HG03442 (cell line): ENCODE data around the gene IFT122.
"Not testable (repeated sequence)": the region's sequence is repeated elsewhere in the genome, so short reads cannot be mapped to it uniquely, and the experiment has no call there.

Experiments
- ATAC-seq: cut with Tn5 transposase; IDR thresholded peaks from one replicate; pipeline ENCODE4 v1.9.1; 2021; ENCODE audit warnings: mild to moderate bottlenecking, moderate library complexity; ENCODE audit not compliant: unreplicated experiment

IFT122 gene

DNA sequence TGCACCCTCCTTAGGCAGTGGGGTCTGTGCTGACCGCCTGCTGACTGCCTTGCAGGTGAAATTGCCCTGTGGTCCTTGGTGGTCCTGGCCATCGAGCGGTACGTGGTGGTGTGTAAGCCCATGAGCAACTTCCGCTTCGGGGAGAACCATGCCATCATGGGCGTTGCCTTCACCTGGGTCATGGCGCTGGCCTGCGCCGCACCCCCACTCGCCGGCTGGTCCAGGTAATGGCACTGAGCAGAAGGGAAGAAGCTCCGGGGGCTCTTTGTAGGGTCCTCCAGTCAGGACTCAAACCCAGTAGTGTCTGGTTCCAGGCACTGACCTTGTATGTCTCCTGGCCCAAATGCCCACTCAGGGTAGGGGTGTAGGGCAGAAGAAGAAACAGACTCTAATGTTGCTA, 90.8 kb downstream of the IFT122 start:
- ATAC-seq: no peak

DNA sequence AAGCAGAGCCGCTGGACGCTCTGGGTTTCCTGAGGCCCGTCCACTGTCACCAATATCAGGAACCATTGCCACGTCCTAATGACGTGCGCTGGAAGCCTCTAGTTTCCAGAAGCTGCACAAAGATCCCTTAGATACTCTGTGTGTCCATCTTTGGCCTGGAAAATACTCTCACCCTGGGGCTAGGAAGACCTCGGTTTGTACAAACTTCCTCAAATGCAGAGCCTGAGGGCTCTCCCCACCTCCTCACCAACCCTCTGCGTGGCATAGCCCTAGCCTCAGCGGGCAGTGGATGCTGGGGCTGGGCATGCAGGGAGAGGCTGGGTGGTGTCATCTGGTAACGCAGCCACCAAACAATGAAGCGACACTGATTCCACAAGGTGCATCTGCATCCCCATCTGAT, 91.7 kb downstream of the IFT122 start:
- no peak for ATAC-seq

DNA sequence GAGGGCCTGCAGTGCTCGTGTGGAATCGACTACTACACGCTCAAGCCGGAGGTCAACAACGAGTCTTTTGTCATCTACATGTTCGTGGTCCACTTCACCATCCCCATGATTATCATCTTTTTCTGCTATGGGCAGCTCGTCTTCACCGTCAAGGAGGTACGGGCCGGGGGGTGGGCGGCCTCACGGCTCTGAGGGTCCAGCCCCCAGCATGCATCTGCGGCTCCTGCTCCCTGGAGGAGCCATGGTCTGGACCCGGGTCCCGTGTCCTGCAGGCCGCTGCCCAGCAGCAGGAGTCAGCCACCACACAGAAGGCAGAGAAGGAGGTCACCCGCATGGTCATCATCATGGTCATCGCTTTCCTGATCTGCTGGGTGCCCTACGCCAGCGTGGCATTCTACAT, 92.2 kb downstream of the IFT122 start:
- ATAC-seq: no peak

DNA sequence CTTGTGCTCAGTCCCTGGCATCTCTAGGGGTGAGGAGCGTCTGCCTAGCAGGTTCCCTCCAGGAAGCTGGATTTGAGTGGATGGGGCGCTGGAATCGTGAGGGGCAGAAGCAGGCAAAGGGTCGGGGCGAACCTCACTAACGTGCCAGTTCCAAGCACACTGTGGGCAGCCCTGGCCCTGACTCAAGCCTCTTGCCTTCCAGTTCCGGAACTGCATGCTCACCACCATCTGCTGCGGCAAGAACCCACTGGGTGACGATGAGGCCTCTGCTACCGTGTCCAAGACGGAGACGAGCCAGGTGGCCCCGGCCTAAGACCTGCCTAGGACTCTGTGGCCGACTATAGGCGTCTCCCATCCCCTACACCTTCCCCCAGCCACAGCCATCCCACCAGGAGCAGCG, 93.4 kb downstream of the IFT122 start:
- no peak for ATAC-seq

DNA sequence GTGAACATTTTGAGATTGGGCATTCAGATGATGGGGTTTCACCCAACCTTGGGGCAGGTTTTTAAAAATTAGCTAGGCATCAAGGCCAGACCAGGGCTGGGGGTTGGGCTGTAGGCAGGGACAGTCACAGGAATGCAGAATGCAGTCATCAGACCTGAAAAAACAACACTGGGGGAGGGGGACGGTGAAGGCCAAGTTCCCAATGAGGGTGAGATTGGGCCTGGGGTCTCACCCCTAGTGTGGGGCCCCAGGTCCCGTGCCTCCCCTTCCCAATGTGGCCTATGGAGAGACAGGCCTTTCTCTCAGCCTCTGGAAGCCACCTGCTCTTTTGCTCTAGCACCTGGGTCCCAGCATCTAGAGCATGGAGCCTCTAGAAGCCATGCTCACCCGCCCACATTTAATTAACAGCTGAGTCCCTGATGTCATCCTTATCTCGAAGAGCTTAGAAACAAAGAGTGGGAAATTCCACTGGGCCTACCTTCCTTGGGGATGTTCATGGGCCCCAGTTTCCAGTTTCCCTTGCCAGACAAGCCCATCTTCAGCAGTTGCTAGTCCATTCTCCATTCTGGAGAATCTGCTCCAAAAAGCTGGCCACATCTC, 94.5 kb downstream of the IFT122 start:
- ATAC-seq: no peak

DNA sequence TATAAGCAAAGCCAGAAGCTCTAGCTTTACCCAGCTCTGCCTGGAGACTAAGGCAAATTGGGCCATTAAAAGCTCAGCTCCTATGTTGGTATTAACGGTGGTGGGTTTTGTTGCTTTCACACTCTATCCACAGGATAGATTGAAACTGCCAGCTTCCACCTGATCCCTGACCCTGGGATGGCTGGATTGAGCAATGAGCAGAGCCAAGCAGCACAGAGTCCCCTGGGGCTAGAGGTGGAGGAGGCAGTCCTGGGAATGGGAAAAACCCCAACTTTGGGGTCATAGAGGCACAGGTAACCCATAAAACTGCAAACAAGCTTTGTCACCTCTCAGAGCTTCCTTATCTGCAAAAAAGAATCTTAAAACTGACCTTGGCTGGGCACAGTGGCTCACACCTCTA, 95.1 kb downstream of the IFT122 start:
- no peak for ATAC-seq

DNA sequence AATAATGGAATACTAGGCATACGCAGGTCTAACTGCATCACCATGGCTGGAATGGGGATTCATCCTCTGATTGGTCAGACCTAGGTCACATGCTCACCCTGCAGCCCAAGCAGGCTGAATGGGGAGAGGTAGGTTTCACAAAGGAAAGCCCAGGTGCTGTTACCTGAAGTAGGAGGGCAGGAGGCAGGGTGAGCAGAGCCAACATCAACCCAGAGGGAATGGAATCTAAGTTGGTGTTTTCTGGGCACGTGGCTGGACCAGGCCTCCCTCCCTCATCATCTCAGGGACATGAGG, 96.3 kb downstream of the IFT122 start:
- ATAC-seq: no peak

DNA sequence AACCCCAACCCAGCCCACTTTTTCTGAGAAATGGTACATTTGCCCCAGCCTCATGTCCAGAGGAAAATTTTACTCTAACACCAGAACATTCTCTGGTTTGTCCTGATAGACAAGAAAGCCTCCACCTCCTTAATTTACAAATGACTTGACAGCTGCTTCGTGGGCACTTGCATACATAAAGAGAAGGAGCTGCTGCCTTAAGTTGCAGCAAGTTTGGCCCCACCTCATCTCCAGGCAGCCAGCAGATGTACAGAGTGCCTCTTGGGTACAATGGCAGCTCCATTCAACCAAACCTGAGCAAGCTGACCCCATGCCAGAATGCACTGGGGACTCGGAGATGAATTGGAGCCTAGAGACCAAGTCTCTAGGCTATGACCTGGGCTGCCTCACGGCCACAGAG, 96.8 kb downstream of the IFT122 start:
- no peak for ATAC-seq

DNA sequence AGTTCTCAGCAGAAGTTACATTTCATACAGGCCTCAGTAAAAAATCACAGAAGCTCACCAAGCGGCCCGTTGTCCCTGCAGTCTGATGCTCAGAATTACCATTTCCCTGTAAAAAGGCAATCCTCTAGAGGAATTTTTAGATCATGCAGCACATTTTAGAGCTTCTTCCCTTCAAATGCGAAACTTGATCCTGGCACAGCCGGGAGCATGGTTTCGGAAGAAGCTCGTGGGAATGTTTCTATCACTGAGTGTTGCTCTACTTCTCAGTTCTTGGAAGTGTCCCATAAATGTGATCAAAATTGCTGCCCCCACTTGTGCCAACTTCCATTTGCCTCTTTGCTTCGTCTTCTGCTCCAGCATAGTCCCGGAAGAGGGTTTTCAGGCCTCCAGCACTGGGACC, 99.2 kb downstream of the IFT122 start:
- no peak for ATAC-seq

DNA sequence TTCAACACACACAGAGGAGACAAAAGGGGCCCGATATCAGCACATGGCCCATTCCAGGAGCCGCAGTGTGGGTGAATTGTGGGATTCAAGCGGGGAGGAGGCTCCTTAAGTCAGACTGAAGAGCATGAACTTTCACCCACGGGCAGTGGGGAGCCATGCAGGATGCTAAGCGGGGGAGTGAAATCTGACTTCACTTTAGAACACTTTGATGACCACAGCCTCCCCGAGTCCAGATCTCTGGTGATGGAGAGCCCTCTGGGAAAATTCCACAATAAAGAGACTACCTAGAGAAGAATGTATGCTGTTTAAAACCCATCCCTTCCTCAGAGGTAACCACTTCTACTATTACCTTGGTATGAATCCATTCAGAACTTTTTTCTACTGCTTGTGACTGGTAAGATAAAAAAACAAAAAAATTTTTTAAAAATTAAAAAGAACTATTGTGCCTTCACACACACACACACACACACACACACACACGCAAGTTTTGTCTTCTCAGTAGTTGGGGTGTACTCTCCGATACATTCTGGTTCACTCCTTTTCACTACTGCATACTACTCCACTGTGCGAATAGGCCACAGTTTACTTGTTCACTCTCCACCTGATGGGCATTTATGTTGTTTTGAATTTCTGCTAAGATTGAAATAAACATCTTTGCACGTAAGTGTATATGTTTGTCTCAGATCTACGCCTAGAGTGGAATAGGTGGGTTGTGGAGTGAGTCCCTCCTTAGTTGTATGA, 100.9 kb downstream of the IFT122 start:
- no peak for ATAC-seq

DNA sequence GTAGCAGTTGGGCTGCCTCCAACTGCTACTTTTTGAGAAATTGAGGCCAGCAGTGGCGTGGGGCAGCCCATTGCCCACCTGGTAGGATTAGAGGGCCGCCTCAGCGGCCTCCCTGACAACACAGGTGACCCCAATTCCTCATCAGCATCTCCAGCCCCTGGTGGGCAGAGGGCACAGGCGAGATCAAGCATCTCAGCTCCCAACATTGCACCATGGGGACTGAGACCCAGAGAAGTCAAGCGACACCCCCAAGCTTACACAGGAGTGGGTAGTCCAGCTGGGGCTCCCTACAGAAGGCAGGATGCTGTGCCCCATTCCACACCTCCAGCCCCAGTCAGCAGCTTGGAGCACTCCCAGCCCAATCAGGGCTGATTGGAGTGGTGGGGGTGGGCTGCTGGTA, 102.7 kb downstream of the IFT122 start:
- ATAC-seq: no peak

DNA sequence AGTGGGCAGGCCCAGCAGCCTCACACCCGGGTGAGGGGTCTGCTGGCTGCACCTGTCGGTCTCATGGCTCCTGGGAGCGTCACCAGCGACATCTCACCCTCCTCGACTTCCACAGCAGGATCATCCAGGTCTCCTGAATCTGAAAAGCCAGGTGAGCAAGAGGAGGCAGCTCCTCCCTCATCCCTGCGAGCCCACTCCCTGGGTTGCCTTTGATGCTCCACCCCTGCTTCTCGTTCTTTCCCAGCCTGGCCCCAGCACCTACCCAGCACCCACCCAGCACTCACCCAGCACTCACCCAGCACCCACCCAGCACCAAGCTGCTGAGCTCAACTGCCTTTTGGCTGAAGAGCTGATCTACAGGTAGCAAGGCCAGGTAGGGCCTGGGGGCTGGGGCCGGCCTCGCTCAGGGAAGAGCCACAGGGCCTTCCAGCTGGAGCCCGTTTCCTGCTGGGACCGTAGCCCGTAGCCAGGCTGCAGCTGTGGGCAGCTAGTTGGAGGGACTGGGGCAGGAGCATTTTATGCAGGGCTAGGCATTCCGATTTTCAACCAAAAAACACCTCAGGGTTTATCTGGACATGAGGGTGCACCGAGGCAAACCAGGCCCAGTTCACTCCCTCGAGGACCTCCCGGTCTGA, 103.2 kb downstream of the IFT122 start, which contains the start of gene H1-8:
TSS of gene H1-8 (plus strand) at position 20 of the 635 bp plus-strand sequence. CDS start at position 64, 44 bp downstream.
- no peak for ATAC-seq

DNA sequence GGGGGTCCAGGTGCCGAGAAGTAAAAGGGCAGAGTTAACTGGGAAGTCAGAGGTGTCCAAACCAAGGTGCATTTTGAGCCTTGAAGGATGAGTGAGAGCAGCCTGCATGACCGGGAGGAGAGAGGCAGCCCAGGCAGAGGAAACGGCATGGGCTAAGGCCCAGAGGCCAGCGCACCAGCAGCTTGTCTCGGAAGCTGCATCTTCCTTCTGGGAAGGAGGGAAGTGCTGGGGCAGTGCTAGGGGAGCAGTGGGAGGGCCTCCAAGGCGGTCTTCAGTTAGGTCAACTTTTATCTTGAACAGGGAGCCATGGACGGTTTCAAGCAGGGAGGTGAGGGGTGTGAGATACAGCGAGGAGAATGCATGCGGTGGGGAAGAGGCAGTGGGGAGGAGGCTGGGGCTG, 104.0 kb downstream of the IFT122 start:
- no peak for ATAC-seq

DNA sequence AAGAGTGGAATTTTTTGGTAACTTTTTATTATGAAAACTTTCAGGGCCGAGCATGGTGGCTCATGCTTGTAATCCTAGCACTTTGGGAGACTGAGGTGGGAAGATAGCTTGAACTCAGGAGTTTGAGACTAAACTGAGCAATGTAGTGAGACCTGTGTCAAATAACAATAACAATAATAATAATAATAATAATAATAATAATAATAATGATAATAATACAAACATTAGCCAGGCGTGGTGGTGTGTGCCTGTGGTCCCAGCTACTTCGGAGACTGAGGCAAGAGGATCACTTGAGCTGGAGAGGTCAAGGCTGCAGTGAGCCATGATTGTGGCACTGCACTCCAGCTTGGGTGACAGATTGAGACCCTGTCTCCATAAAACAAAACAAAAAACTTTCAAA, 105.9 kb downstream of the IFT122 start:
- not testable (repeated sequence) for ATAC-seq

DNA sequence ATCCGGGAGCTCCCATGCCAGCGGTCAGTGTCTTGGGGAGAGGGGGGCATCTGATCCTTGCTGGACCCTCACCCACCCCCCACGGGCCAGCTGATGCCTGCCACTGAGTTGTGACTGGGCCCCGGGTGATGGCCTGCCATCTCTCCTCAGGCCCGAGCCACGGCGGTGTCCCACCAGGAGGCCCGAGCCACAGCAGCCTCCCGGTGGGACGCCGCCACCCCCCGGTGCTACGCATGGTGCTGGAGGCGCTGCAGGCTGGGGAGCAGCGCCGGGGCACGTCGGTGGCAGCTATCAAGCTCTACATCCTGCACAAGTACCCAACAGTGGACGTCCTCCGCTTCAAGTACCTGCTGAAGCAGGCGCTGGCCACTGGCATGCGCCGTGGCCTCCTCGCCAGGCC, 107.2 kb downstream of the IFT122 start:
- ATAC-seq: no peak

DNA sequence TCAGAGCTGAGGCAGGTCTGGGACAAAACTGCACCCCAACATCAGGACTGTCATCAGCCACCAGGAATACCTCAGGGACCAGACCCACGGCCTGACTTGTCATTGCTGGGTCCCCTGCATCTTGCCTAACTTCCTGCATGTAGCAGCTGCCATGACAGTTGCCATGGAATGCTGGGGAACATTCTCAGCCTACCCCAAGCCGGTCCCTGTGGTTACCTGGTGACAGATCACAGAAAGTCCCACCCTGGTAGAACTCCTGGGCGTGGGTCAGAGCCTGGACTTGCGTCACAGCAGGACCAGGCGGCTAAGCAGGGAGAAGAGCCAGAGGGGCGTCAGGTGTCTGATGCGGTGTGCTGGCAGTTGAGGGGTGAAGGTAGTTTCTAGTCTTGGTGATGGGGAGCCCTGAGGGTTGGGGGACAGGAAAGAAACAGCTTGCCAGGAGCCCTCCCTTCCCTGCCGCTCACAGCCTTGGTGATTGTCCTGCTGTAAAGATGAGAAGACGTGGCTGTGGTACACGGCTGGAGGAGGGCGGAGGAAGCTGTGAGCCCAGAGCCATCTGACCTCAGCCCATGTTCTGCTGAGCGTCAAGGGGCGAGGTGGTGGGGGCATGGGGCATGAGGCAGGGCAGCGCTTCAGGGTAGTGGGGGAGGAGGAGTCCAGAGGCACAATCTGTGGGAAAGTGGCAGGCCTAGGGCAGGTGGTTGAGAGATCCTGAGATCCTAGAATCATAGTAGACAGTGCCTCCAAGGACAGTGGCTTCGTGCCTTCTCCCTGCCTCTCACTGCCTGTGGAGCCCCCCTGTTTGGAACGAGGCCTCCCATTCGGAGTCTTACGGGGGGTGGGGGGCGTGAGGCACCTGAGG, 108.3 kb downstream of the IFT122 start:
- ATAC-seq: no peak

DNA sequence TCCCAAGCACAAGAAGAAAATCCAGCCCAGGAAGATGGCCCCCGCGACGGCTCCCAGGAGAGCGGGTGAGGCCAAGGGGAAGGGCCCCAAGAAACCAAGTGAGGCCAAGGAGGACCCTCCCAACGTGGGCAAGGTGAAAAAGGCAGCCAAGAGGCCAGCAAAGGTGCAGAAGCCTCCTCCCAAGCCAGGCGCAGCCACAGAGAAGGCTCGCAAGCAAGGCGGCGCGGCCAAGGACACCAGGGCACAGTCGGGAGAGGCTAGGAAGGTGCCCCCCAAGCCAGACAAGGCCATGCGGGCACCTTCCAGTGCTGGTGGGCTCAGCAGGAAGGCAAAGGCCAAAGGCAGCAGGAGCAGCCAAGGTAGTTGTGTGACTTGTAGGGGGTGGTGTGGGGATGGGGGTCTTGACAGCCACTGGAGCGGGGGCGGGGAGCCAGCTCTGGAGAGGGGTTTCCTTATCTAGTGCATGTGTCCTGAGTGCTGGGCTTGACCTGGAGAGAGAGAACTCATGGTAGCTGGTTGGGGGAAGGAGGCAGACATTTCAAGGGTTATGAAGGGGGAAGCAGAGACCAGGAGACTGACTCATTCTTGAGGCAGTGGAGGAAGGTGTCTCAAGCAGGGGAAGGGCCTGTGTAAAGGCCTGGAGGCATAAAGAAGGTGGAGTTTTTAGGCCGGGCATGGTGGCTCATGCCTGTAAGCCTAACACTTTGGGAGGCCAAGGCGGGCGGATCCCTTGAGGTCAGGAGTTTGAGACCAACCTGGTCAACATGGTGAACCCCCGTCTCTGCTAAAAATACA, 109.2 kb downstream of the IFT122 start:
- ATAC-seq: no peak

DNA sequence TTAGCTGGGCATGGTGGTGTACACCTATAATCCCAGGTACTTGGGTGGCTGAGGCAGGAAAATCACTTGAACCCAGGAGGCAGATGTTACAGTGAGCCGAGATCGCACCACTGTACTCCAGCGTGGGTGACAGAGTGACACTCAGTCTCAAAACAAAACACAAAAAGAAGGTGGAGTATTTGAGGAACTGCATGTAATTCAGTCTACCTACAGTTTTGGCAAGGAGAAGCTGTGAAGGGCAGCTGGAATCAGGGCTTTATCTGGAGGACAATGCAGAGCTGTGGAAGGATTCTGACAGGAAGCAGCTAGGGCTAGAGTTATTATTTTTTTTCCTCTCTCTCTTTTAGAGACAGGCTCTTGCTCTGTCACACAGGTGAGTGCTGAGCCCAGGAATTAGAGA, 109.8 kb downstream of the IFT122 start:
- ATAC-seq: no peak

DNA sequence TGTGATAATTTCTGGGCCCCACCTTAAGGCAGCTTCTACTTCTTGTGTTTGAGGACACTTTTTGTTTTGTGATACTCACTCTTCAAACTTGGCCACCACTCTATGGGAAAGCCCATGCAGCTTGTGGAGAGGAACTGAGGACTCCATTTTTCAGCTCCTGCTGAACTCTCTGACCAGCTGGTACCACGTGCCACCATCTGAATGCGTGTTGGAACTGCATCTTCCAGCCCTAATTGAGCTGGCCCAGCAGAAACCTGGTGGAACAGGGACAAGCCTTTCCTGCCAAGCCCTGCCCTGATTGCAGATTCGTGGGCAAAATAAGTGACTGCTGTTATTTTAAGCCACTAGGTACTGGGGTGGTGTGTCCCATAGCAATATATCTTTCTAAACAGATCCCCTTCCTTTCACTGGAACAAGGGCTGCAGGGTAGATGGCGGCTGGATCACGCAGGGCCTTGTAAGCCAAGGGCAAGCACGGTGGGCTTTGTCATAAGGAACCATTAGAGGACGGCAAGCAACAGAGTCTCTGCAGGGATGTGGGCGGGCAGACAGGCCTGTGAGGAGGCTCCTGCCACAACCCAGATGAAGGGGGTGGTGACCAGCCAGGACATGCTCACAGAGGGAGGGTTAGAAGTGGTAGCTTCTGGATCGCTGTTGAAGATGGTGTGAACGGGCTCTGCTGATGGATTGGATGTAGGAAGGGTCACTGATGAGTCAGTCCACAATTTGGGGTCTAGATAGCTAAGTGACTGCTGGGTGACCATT, 112.4 kb downstream of the IFT122 start:
- ATAC-seq: no peak

DNA sequence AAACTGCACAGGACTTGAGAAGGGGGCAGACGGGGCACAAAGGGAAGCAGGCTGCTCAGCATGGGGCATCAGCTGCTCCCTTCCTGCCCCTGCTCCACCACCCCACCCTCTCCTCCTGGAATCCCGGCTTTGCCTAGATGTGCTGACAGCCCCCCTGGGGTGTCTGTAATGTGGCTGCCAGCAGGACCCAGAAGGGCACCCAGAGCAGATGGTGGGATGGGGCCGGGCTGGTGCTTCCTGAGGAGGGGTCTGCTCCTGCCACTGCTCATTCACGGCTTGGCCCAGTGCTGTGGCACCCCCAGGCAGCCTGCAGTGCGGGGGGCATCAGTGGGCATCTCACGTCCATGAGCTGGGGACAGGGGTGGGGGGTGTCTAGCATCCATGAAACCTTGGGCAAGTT, 113.1 kb downstream of the IFT122 start:
- no peak for ATAC-seq
